ENCODE data around the gene CDH22. TPM values are rescaled to one million over a fixed set of nuclear protein-coding genes. Genes with fewer than 3 reads are reported as not detected.

CDH22 gene
- total RNA-seq, 1 experiment from 2014 or later: 6.4 TPM

- Histone ChIP-seq H3K9me2 (replicated peaks; ENCODE audit: insufficient read depth, low read length) (no peaks in the 10 kb centered on the region), H3K4me3 (ENCODE audit: low read length) (peak overlapping the region; percentile 1; the same call in 1 of the 2 replicates), H3K9ac (ENCODE audit: low read length) (peak overlapping the region; percentile 50), H3K36me3 (ENCODE audit: insufficient read depth, low read length) (no peaks in the 10 kb centered on the region), H2AFZ (ENCODE audit: low read length) (no peak overlapping the region), H3K4me2 (ENCODE audit: low read depth, low read length, poor library complexity, severe bottlenecking) (peak overlapping the region; percentile 45), H3K9me3 (ENCODE audit: low read length) (no peaks in the 10 kb centered on the region), H3K79me2 (ENCODE audit: low read length) (no peaks in the 10 kb centered on the region), H3K4me1 (ENCODE audit: low read length) (peaks cover 91% of the 10 kb centered on the region), H4K20me1 (ENCODE audit: insufficient read depth, low read depth, low read length) (no peaks in the 10 kb centered on the region), H3K27me3 (ENCODE audit: low read length) (no peaks in the 10 kb centered on the region), H3K27ac (ENCODE audit: low read length) (peak overlapping the region; percentile 100)
- no peak for DNase-seq
Measured at GRCh38 chr20:46339037-46339436, 30.7 kb upstream of the CDH22 start.

DNA sequence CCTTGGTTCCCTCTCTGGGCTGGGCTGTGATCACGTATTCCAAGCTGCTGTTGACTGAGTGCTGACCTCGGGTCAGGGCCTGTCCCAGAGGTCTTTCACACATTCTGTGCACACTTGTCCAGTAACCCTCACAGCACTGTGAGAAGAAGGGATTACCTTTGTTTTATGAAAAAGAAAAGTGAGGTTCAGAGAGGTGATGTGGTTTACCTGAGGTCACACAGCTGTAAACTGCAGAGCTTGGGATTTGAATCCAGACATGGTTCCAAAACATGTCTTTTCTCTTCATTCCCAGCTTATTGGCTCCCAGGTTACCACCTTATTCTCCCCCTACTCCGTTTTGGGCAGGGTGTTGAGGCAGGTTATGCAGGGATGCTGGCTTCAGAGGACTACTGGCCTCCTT is 28.4 kb upstream of the CDH22 start:
- no peak overlapping the region for H3K4me2 ChIP-seq (ENCODE audit: low read depth, low read length, poor library complexity, severe bottlenecking)

GRCh38 chr20:46334303-46334904 is 26.1 kb upstream of the CDH22 start:
- Histone ChIP-seq H3K4me1 (ENCODE audit: low read length) (peaks cover 100% of the 10 kb centered on the region), H3K9me3 (ENCODE audit: low read length) (no peaks in the 10 kb centered on the region), H2AFZ (ENCODE audit: low read length) (no peak overlapping the region), H4K20me1 (ENCODE audit: insufficient read depth, low read depth, low read length) (no peaks in the 10 kb centered on the region), H3K36me3 (ENCODE audit: insufficient read depth, low read length) (no peaks in the 10 kb centered on the region), H3K9ac (ENCODE audit: low read length) (peak overlapping the region; percentile 84), H3K9me2 (replicated peaks; ENCODE audit: insufficient read depth, low read length) (no peaks in the 10 kb centered on the region), H3K79me2 (ENCODE audit: low read length) (no peaks in the 10 kb centered on the region), H3K27ac (ENCODE audit: low read length) (peak overlapping the region; percentile 100), H3K27me3 (ENCODE audit: low read length) (no peaks in the 10 kb centered on the region), H3K4me2 (ENCODE audit: low read depth, low read length, poor library complexity, severe bottlenecking) (peak overlapping the region; percentile 96), H3K4me3 (ENCODE audit: low read length) (peak overlapping the region; percentile 60)
- DNase-seq: peak; percentile 94

More for the DNA sequence above, 28.4 kb upstream of the CDH22 start:
- Histone ChIP-seq H3K4me1 (ENCODE audit: low read length) (peaks cover 91% of the 10 kb centered on the region), H3K79me2 (ENCODE audit: low read length) (no peaks in the 10 kb centered on the region), H3K27ac (ENCODE audit: low read length) (peak overlapping the region; percentile 100), H3K9me2 (replicated peaks; ENCODE audit: insufficient read depth, low read length) (no peaks in the 10 kb centered on the region), H3K27me3 (ENCODE audit: low read length) (no peaks in the 10 kb centered on the region), H3K4me3 (ENCODE audit: low read length) (no peak overlapping the region), H3K9me3 (ENCODE audit: low read length) (no peaks in the 10 kb centered on the region), H3K9ac (ENCODE audit: low read length) (peak overlapping the region; percentile 16; the same call in 1 of the 2 replicates), H4K20me1 (ENCODE audit: insufficient read depth, low read depth, low read length) (no peaks in the 10 kb centered on the region), H3K36me3 (ENCODE audit: insufficient read depth, low read length) (no peaks in the 10 kb centered on the region), H2AFZ (ENCODE audit: low read length) (no peak overlapping the region)
- DNase-seq: no peak

GRCh38 chr20:46333161-46333991 is 25.1 kb upstream of the CDH22 start:
- DNase-seq: peak; percentile 94
- H3K4me3 ChIP-seq (ENCODE audit: low read length): peak overlapping the region; percentile 60
- H3K9me2 ChIP-seq (replicated peaks; ENCODE audit: insufficient read depth, low read length): no peaks in the 10 kb centered on the region
- no peaks in the 10 kb centered on the region for H4K20me1 ChIP-seq (ENCODE audit: insufficient read depth, low read depth, low read length)
- H3K36me3 ChIP-seq (ENCODE audit: insufficient read depth, low read length): no peaks in the 10 kb centered on the region
- H3K9me3 ChIP-seq (ENCODE audit: low read length): no peaks in the 10 kb centered on the region
- peak overlapping the region; percentile 100 for H3K27ac ChIP-seq (ENCODE audit: low read length)
- no peaks in the 10 kb centered on the region for H3K79me2 ChIP-seq (ENCODE audit: low read length)
- H3K27me3 ChIP-seq (ENCODE audit: low read length): no peaks in the 10 kb centered on the region
- peak overlapping the region; percentile 84 for H3K9ac ChIP-seq (ENCODE audit: low read length)
- H3K4me2 ChIP-seq (ENCODE audit: low read depth, low read length, poor library complexity, severe bottlenecking): peak overlapping the region; percentile 96
- H3K4me1 ChIP-seq (ENCODE audit: low read length): peaks cover 100% of the 10 kb centered on the region
- H2AFZ ChIP-seq (ENCODE audit: low read length): no peak overlapping the region

DNA sequence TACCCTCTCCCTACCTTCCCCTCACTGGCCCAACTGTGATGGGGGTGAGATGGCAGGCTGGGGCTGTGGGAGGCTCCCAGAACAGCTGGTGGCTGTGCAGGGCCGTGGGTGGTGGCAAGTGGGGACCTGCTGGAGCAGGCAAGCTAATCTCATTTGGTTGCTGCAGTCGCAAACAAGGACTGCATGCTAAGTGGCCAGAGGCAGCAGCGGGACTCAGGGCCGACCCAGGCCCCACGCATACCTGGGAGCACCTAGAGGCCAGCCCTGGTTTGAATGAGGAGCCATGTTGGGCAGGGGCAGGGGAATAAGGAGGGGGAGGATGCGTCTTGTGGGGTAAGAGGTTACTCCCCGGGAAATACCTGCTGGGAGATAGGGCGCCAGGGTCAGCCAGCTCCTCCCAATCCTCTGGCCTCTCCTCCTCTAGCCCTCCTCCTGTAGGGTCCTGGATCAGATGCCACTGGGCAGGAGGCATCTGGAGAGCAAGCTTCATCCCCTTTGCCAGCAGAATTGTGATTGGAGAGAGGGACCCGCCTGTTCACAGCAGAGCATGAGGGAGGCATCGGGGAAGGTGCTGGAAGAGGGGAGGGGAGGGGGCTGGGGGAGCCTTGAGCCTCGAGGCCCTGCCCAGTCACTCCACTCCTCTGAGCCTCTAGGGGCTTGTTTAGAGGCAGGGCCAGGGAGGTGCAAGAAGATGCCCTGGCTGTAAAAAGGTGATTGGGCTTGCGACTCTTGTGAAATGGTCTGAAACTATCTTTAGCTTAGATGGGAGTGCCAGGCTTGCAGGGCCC is 24.3 kb upstream of the CDH22 start:
- peak overlapping the region; percentile 96 for H3K4me2 ChIP-seq (ENCODE audit: low read depth, low read length, poor library complexity, severe bottlenecking)
- peak overlapping the region; percentile 84 for H3K9ac ChIP-seq (ENCODE audit: low read length)
- H3K36me3 ChIP-seq (ENCODE audit: insufficient read depth, low read length): no peaks in the 10 kb centered on the region
- H3K27me3 ChIP-seq (ENCODE audit: low read length): no peaks in the 10 kb centered on the region
- DNase-seq: peak; percentile 95
- no peaks in the 10 kb centered on the region for H4K20me1 ChIP-seq (ENCODE audit: insufficient read depth, low read depth, low read length)
- peak overlapping the region; percentile 100 for H3K27ac ChIP-seq (ENCODE audit: low read length)
- H2AFZ ChIP-seq (ENCODE audit: low read length): no peak overlapping the region
- no peaks in the 10 kb centered on the region for H3K9me2 ChIP-seq (replicated peaks; ENCODE audit: insufficient read depth, low read length)
- peaks cover 100% of the 10 kb centered on the region for H3K4me1 ChIP-seq (ENCODE audit: low read length)
- H3K9me3 ChIP-seq (ENCODE audit: low read length): no peaks in the 10 kb centered on the region
- no peaks in the 10 kb centered on the region for H3K79me2 ChIP-seq (ENCODE audit: low read length)
- peak overlapping the region; percentile 60 for H3K4me3 ChIP-seq (ENCODE audit: low read length)

- Histone ChIP-seq H3K79me2 (ENCODE audit: low read length) (no peaks in the 10 kb centered on the region), H2AFZ (ENCODE audit: low read length) (no peak overlapping the region), H4K20me1 (ENCODE audit: insufficient read depth, low read depth, low read length) (no peaks in the 10 kb centered on the region), H3K4me2 (ENCODE audit: low read depth, low read length, poor library complexity, severe bottlenecking) (peak overlapping the region; percentile 96), H3K9ac (ENCODE audit: low read length) (peak overlapping the region; percentile 84), H3K9me2 (replicated peaks; ENCODE audit: insufficient read depth, low read length) (no peaks in the 10 kb centered on the region), H3K4me1 (ENCODE audit: low read length) (peaks cover 100% of the 10 kb centered on the region), H3K27me3 (ENCODE audit: low read length) (no peaks in the 10 kb centered on the region), H3K4me3 (ENCODE audit: low read length) (peak overlapping the region; percentile 60), H3K36me3 (ENCODE audit: insufficient read depth, low read length) (no peaks in the 10 kb centered on the region), H3K27ac (ENCODE audit: low read length) (peak overlapping the region; percentile 100), H3K9me3 (ENCODE audit: low read length) (no peaks in the 10 kb centered on the region)
- DNase-seq: peak; percentile 63
Measured at GRCh38 chr20:46331611-46332361, 23.5 kb upstream of the CDH22 start.

GRCh38 chr20:46330831-46331371 is 22.6 kb upstream of the CDH22 start:
- H3K9me2 ChIP-seq (replicated peaks; ENCODE audit: insufficient read depth, low read length): no peaks in the 10 kb centered on the region
- peak overlapping the region; percentile 96 for H3K4me2 ChIP-seq (ENCODE audit: low read depth, low read length, poor library complexity, severe bottlenecking)
- peak overlapping the region; percentile 84 for H3K9ac ChIP-seq (ENCODE audit: low read length)
- no peaks in the 10 kb centered on the region for H3K27me3 ChIP-seq (ENCODE audit: low read length)
- H2AFZ ChIP-seq (ENCODE audit: low read length): no peak overlapping the region
- H3K36me3 ChIP-seq (ENCODE audit: insufficient read depth, low read length): no peaks in the 10 kb centered on the region
- peak overlapping the region; percentile 100 for H3K27ac ChIP-seq (ENCODE audit: low read length)
- H3K79me2 ChIP-seq (ENCODE audit: low read length): no peaks in the 10 kb centered on the region
- no peak for DNase-seq
- H4K20me1 ChIP-seq (ENCODE audit: insufficient read depth, low read depth, low read length): no peaks in the 10 kb centered on the region
- peaks cover 100% of the 10 kb centered on the region for H3K4me1 ChIP-seq (ENCODE audit: low read length)
- no peaks in the 10 kb centered on the region for H3K9me3 ChIP-seq (ENCODE audit: low read length)
- peak overlapping the region; percentile 57 for H3K4me3 ChIP-seq (ENCODE audit: low read length)

Data from Karpas-422 (cell line).